ENCODE results near the gene UBE3D.

DNA sequence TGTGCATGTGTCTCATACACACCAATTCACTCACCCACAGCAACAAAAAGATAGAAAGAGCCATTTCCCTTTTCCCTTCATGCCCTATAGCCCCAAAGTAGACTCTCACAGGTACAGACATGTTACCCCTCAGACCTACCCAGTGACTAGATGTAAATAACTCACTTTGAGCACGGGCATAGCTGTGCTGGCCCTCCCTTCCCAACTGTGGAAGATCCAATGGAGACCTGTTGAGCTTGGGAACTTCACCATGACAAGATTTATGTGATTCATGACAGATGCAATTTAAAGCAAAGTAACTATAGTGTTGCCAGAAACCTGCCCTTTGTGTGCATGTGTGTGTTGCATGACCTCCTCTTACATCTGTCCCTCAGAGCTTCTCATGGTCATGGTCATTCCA, 175.4 kb downstream of the UBE3D start:
- TF ChIP-seq CSDC2 (CRISPR knock-in tag; IDR thresholded peaks at IDR 0.05) = no peak
- TF ChIP-seq ZFP30 (CRISPR knock-in tag; IDR thresholded peaks at IDR 0.05) = no peak
- TF ChIP-seq, protein P1, sequence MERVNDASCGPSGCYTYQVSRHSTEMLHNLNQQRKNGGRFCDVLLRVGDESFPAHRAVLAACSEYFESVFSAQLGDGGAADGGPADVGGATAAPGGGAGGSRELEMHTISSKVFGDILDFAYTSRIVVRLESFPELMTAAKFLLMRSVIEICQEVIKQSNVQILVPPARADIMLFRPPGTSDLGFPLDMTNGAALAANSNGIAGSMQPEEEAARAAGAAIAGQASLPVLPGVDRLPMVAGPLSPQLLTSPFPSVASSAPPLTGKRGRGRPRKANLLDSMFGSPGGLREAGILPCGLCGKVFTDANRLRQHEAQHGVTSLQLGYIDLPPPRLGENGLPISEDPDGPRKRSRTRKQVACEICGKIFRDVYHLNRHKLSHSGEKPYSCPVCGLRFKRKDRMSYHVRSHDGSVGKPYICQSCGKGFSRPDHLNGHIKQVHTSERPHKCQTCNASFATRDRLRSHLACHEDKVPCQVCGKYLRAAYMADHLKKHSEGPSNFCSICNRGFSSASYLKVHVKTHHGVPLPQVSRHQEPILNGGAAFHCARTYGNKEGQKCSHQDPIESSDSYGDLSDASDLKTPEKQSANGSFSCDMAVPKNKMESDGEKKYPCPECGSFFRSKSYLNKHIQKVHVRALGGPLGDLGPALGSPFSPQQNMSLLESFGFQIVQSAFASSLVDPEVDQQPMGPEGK (CRISPR knock-in tag; IDR thresholded peaks at IDR 0.05; ENCODE audit: borderline replicate concordance) = no peak
- TF ChIP-seq ZFP3 (CRISPR knock-in tag; IDR thresholded peaks at IDR 0.05) = no peak
- TF ChIP-seq CREB5 (CRISPR knock-in tag; IDR thresholded peaks at IDR 0.05; ENCODE audit: low read depth) = no peak
- TF ChIP-seq POU6F1 (CRISPR knock-in tag; IDR thresholded peaks at IDR 0.05; ENCODE audit: borderline replicate concordance, low read depth) = no peak
- no peak for TF ChIP-seq GLIS3 (CRISPR knock-in tag; IDR thresholded peaks at IDR 0.05)
- TF ChIP-seq ZNF565 (CRISPR knock-in tag; conservative IDR thresholded peaks at IDR 0.05; ENCODE audit: low read depth) = no peak
- TF ChIP-seq ARNTL (CRISPR knock-in tag; IDR thresholded peaks at IDR 0.05; ENCODE audit: borderline replicate concordance, low read depth) = no peak
- no peak for TF ChIP-seq TCF4 (CRISPR knock-in tag; IDR thresholded peaks at IDR 0.05; ENCODE audit: borderline replicate concordance)
- TF ChIP-seq SNAI2 (CRISPR knock-in tag; IDR thresholded peaks at IDR 0.05) = no peak

Measured in SK-N-SH treated with all-trans-retinoic acid at 6 μM for 48 hours (cell line).